ENCODE data around the gene KCNQ1. TPM values are rescaled to one million over a fixed set of nuclear protein-coding genes. Genes with fewer than 3 reads are reported as not detected.

The KCNQ1 gene
- total RNA-seq, 1 experiment from 2014 or later, result 1.0 TPM

GRCh38 chr11:2707736-2708135, 262.9 kb downstream of the KCNQ1 start:
- POLR2A ChIA-PET, result no interaction called here
- Histone ChIP-seq H3K36me3 (ENCODE audit: control insufficient read depth, insufficient read depth, low read length) (no peaks in the 10 kb centered on the region), H3K4me1 (no peaks in the 10 kb centered on the region), H3K27me3 (replicated peaks; ENCODE audit: control insufficient read depth, insufficient read depth, low read length) (no peaks in the 10 kb centered on the region), H3K4me3 (ENCODE audit: low read depth, low read length) (no peak overlapping the region), H3K9me3 (peaks cover 10% of the 10 kb centered on the region)
- Mint-ChIP-seq H3K4me3 (ENCODE audit: unreplicated experiment) (no peak overlapping the region), H3K36me3 (ENCODE audit: insufficient read depth, unreplicated experiment) (no peaks in the 10 kb centered on the region), H3K27ac (ENCODE audit: unreplicated experiment) (no peak overlapping the region), H3K4me1 (ENCODE audit: low read depth, unreplicated experiment) (no peaks in the 10 kb centered on the region), H3K9me3 (ENCODE audit: unreplicated experiment) (peaks cover 13% of the 10 kb centered on the region), H3K27me3 (ENCODE audit: insufficient read depth, unreplicated experiment) (no peaks in the 10 kb centered on the region)
- intact Hi-C loops (cut with micrococcal nuclease; ENCODE audit: unreplicated experiment), result no loop called here
- no peak for DNase-seq
- BruUV-seq (replicated peaks), result no TSS peak
- TF ChIP-seq CTCF (IDR thresholded peaks at IDR 0.05; ENCODE audit: insufficient read depth in 1 of 2, low read depth in 1 of 2, low read length in 1 of 2, severe bottlenecking in 1 of 2, unreplicated experiment in 1 of 2), result no peak
- CTCF ChIA-PET, result no interaction called here

GRCh38 chr11:2708151-2708581, 263.4 kb downstream of the KCNQ1 start:
- POLR2A ChIA-PET, result no interaction called here
- Histone ChIP-seq H3K4me1 (no peaks in the 10 kb centered on the region), H3K4me3 (ENCODE audit: low read depth, low read length) (no peak overlapping the region), H3K36me3 (ENCODE audit: control insufficient read depth, insufficient read depth, low read length) (no peaks in the 10 kb centered on the region), H3K27me3 (replicated peaks; ENCODE audit: control insufficient read depth, insufficient read depth, low read length) (no peaks in the 10 kb centered on the region), H3K9me3 (peaks cover 10% of the 10 kb centered on the region)
- no peaks in the 10 kb centered on the region for H3K27me3 Mint-ChIP-seq (ENCODE audit: insufficient read depth, unreplicated experiment)
- intact Hi-C loops (cut with micrococcal nuclease; ENCODE audit: unreplicated experiment), result no loop called here
- H3K36me3 Mint-ChIP-seq (ENCODE audit: insufficient read depth, unreplicated experiment), result no peaks in the 10 kb centered on the region
- peaks cover 13% of the 10 kb centered on the region for H3K9me3 Mint-ChIP-seq (ENCODE audit: unreplicated experiment)
- CTCF ChIA-PET, result no interaction called here
- H3K4me3 Mint-ChIP-seq (ENCODE audit: unreplicated experiment), result no peak overlapping the region
- H3K27ac Mint-ChIP-seq (ENCODE audit: unreplicated experiment), result no peak overlapping the region
- BruUV-seq (replicated peaks), result no TSS peak
- H3K4me1 Mint-ChIP-seq (ENCODE audit: low read depth, unreplicated experiment), result no peaks in the 10 kb centered on the region
- no peak for TF ChIP-seq CTCF (IDR thresholded peaks at IDR 0.05; ENCODE audit: insufficient read depth in 1 of 2, low read depth in 1 of 2, low read length in 1 of 2, severe bottlenecking in 1 of 2, unreplicated experiment in 1 of 2)
- no peak for DNase-seq

- Histone ChIP-seq H3K27me3 (replicated peaks; ENCODE audit: control insufficient read depth, insufficient read depth, low read length) (no peaks in the 10 kb centered on the region), H3K36me3 (ENCODE audit: control insufficient read depth, insufficient read depth, low read length) (no peaks in the 10 kb centered on the region), H3K9me3 (peaks cover 10% of the 10 kb centered on the region), H3K4me3 (ENCODE audit: low read depth, low read length) (no peak overlapping the region), H3K4me1 (no peaks in the 10 kb centered on the region)
- no peak for TF ChIP-seq CTCF (IDR thresholded peaks at IDR 0.05; ENCODE audit: insufficient read depth in 1 of 2, low read depth in 1 of 2, low read length in 1 of 2, severe bottlenecking in 1 of 2, unreplicated experiment in 1 of 2)
- Mint-ChIP-seq H3K4me1 (ENCODE audit: low read depth, unreplicated experiment) (no peaks in the 10 kb centered on the region), H3K27ac (ENCODE audit: unreplicated experiment) (no peak overlapping the region), H3K36me3 (ENCODE audit: insufficient read depth, unreplicated experiment) (no peaks in the 10 kb centered on the region), H3K27me3 (ENCODE audit: insufficient read depth, unreplicated experiment) (no peaks in the 10 kb centered on the region), H3K9me3 (ENCODE audit: unreplicated experiment) (peaks cover 13% of the 10 kb centered on the region), H3K4me3 (ENCODE audit: unreplicated experiment) (no peak overlapping the region)
- ChIA-PET CTCF (no interaction called here), POLR2A (no interaction called here)
- no TSS peak for BruUV-seq (replicated peaks)
- intact Hi-C loops (cut with micrococcal nuclease; ENCODE audit: unreplicated experiment), result no loop called here
- DNase-seq, result no peak
Measured at GRCh38 chr11:2708757-2709281, 264.0 kb downstream of the KCNQ1 start.

Data from Caco-2 (cell line).